Lung (tissue), 12 donors: ENCODE results near the gene ATF7IP. TPM values are rescaled to one million over a fixed set of nuclear protein-coding genes. Genes with fewer than 3 reads are reported as not detected.

Source experiments
- ATAC-seq: fragments of 200-7000 bp; cut with Tn5 transposase; one replicate; pipeline ENCODE4 v1.9.1; 2020; ENCODE audit warnings: moderate number of reproducible peaks; ENCODE audit not compliant: insufficient read depth, low FRiP score
- DNase-seq, 3 donors: peaks; one replicate each; pipeline ENCODE4 v3.0.0-alpha.2; 2013 to 2017
- H3K27ac ChIP-seq, 2 donors: one replicate each; pipeline ENCODE4 v1.5.1; 2013; ENCODE audit warnings: mild to moderate bottlenecking in 2 of 2, moderate library complexity in 2 of 2, control low read depth in 1 of 2, inconsistent platforms in 1 of 2, low read depth in 1 of 2, low read length in 1 of 2
- H3K27me3 ChIP-seq, 3 donors: one replicate each; pipeline ENCODE4 v1.5.1; 2013; ENCODE audit warnings: low read length in 2 of 3; ENCODE audit not compliant: control insufficient read depth in 3 of 3, insufficient read depth in 3 of 3
- H3K36me3 ChIP-seq, 4 donors: one replicate each; pipeline ENCODE4 v1.5.1; 2013; ENCODE audit warnings: low read length in 4 of 4, mild to moderate bottlenecking in 1 of 4, moderate library complexity in 1 of 4; ENCODE audit not compliant: control insufficient read depth in 4 of 4, insufficient read depth in 4 of 4
- H3K4me1 ChIP-seq, 5 donors: one replicate each; pipeline ENCODE4 v1.5.1; 2013; ENCODE audit warnings: low read length in 5 of 5, mild to moderate bottlenecking in 2 of 5, moderate library complexity in 1 of 5; ENCODE audit not compliant: control insufficient read depth in 5 of 5, insufficient read depth in 5 of 5
- H3K4me3 ChIP-seq: one replicate; pipeline ENCODE4 v1.5.1; 2013; ENCODE audit warnings: mild to moderate bottlenecking, control low read depth, moderate library complexity
- H3K9ac ChIP-seq, 2 donors: one replicate each; pipeline ENCODE4 v1.5.1; 2013; ENCODE audit warnings: low read length in 2 of 2, control low read depth in 1 of 2; ENCODE audit not compliant: insufficient read depth in 1 of 2
- H3K9me3 ChIP-seq, 4 donors: one replicate each; pipeline ENCODE4 v1.5.1; 2013; ENCODE audit warnings: low read length in 3 of 4, mild to moderate bottlenecking in 1 of 4, moderate library complexity in 1 of 4; ENCODE audit not compliant: control insufficient read depth in 4 of 4, insufficient read depth in 3 of 4
- CTCF ChIP-seq: IDR thresholded peaks from 2 replicates; pipeline ENCODE4 v1.5.1; 2012; ENCODE audit warnings: mild to moderate bottlenecking; ENCODE audit errors: control extremely low read depth, extremely low read depth
- WGBS, 2 donors: extraction: QIAGEN DNeasy Blood & Tissue Kit; methylation state at CpG; one replicate each; pipeline ENCODE4 v1.1.7; 2013; 5-methylcytosine and 5-hydroxymethylcytosine counted together
- polyA plus RNA-seq, 2 donors: library from polyadenylated mRNA; stranded (reverse); fragments of 200-250 nt; gene quantifications; one replicate each; pipeline ENCODE4 v1.2.1, GENCODE V29; 2013
- total RNA-seq, 2 donors: library from RNA; depleted of rRNA in 1 of 2; stranded (reverse); fragments of >200 nt in 1 of 2; gene quantifications; one replicate each; pipeline ENCODE4 v1.2.1, GENCODE V29; 2014 to 2021
- donor health status: control.
- donor health status: control.
- donor health status: Bipolar disorder and iron deficiency.
- donor health status: healthy.
- donor health status: DM: yes; HTN: yes; CAD: no.

The ATF7IP gene
- total and polyA plus RNA-seq, 4 donors = 6.9 to 122 (median 33.1) TPM

- peak in 2 of 3 donors; percentile 21 to 23 for DNase-seq
- H3K27ac ChIP-seq = no peak overlapping the region
These were observed 88.8 kb downstream of the ATF7IP start for GRCh38 chr12:14454098-14454907.

GRCh38 chr12:14460212-14460841 lies 94.8 kb downstream of the ATF7IP start:
- Histone ChIP-seq H3K27ac (no peak overlapping the region), H3K4me1 (peaks cover 0 to 2% (median 0%) of the 10 kb centered on the region in 5 donors), H3K27me3 (no peaks in the 10 kb centered on the region), H3K36me3 (peaks cover 12 to 32% (median 23%) of the 10 kb centered on the region in 4 donors), H3K9ac (no peak overlapping the region), H3K4me3 (no peak overlapping the region), H3K9me3 (no peaks in the 10 kb centered on the region)
- DNase-seq = no peak
- WGBS, 2 donors = 95 to 96% methylated on average over 5 of the region's 5 CpGs
- no peak for TF ChIP-seq CTCF
- ATAC-seq = no peak

More at GRCh38 chr12:14454098-14454907, 88.8 kb downstream of the ATF7IP start:
- 83% methylated on average over 2 of the region's 2 CpGs for whole genome bisulfite sequencing, 2 donors
- Histone ChIP-seq H3K9me3 (no peaks in the 10 kb centered on the region), H3K9ac (no peak overlapping the region), H3K4me3 (no peak overlapping the region), H3K36me3 (peaks cover 6 to 28% (median 17%) of the 10 kb centered on the region in 4 donors), H3K27me3 (no peaks in the 10 kb centered on the region), H3K4me1 (peaks cover 0 to 3% (median 0%) of the 10 kb centered on the region in 5 donors)
- TF ChIP-seq CTCF = peak; percentile 25
- no peak for ATAC-seq

GRCh38 chr12:14471497-14471896 lies 106.0 kb downstream of the ATF7IP start:
- no peak for TF ChIP-seq CTCF
- ATAC-seq (no peak), DNase-seq (no peak)
- peaks cover 8 to 69% (median 38%) of the 10 kb centered on the region in 4 donors for H3K36me3 ChIP-seq
- H3K9me3 ChIP-seq = peaks cover 3 to 33% (median 15%) of the 10 kb centered on the region in 4 donors
- no peak overlapping the region for H3K27ac ChIP-seq
- H3K27me3 ChIP-seq = no peaks in the 10 kb centered on the region
- no peaks in the 10 kb centered on the region for H3K4me1 ChIP-seq
- 95% methylated on average over 1 of the region's 1 CpG for WGBS, 2 donors
- no peak overlapping the region for H3K9ac ChIP-seq
- no peak overlapping the region for H3K4me3 ChIP-seq
